Karpas-422 (cell line): ENCODE results near the gene CDC6. TPM values are rescaled to one million over a fixed set of nuclear protein-coding genes. Genes with fewer than 3 reads are reported as not detected.

Experiments
- DNase-seq: peaks from one replicate; pipeline ENCODE4 v3.0.0-alpha.2; 2015
- H2AFZ ChIP-seq: fragments of 200-600 bp; sonication (generic); 2 replicates; pipeline ENCODE4 v1.6.1; 2014; ENCODE audit warnings: antibody characterized with exemption, low read length, mixed read lengths
- H3K27ac ChIP-seq: fragments of 200-600 bp; sonication (generic); 2 replicates; pipeline ENCODE4 v1.5.1; 2014; ENCODE audit warnings: mild to moderate bottlenecking, low read length, moderate library complexity
- H3K27me3 ChIP-seq: fragments of 200-600 bp; sonication (generic); 2 replicates; pipeline ENCODE4 v1.6.1; 2014; ENCODE audit warnings: low read length, mixed read lengths
- H3K36me3 ChIP-seq: fragments of 200-600 bp; sonication (generic); 2 replicates; pipeline ENCODE4 v1.6.1; 2014; ENCODE audit warnings: low read length, mixed read lengths; ENCODE audit not compliant: insufficient read depth
- H3K4me1 ChIP-seq: fragments of 200-600 bp; sonication (generic); 2 replicates; pipeline ENCODE4 v1.6.1; 2014; ENCODE audit warnings: mild to moderate bottlenecking, low read length, mixed read lengths
- H3K4me2 ChIP-seq: fragments of 200-600 bp; sonication (generic); 2 replicates; pipeline ENCODE4 v1.6.1; 2014; ENCODE audit warnings: low read length, low read depth, mild to moderate bottlenecking; ENCODE audit not compliant: poor library complexity, severe bottlenecking
- H3K4me3 ChIP-seq: fragments of 200-600 bp; sonication (generic); 2 replicates; pipeline ENCODE4 v1.5.1; 2014; ENCODE audit warnings: mild to moderate bottlenecking, antibody characterized with exemption, low read length, mixed read lengths
- H3K79me2 ChIP-seq: fragments of 200-600 bp; sonication (generic); 2 replicates; pipeline ENCODE4 v1.6.1; 2014; ENCODE audit warnings: mild to moderate bottlenecking, low read length, mixed read lengths
- H3K9ac ChIP-seq: fragments of 200-600 bp; sonication (generic); 2 replicates; pipeline ENCODE4 v1.6.0; 2014; ENCODE audit warnings: low read length
- H3K9me2 ChIP-seq: fragments of 200-600 bp; sonication (generic), shearing (Covaris generic); replicated peaks from 2 replicates; pipeline ENCODE4 v1.6.0; 2014; ENCODE audit warnings: mild to moderate bottlenecking, low read length, moderate library complexity; ENCODE audit not compliant: insufficient read depth
- H3K9me3 ChIP-seq: fragments of 300-700, 200-600 bp; sonication (generic); 2 replicates; pipeline ENCODE4 v1.6.1; 2014; ENCODE audit warnings: low read length, mixed read lengths
- H4K20me1 ChIP-seq: fragments of 200-600 bp; sonication (generic); 2 replicates; pipeline ENCODE4 v1.6.1; 2014; ENCODE audit warnings: mild to moderate bottlenecking, antibody characterized with exemption, low read length, low read depth; ENCODE audit not compliant: insufficient read depth
- total RNA-seq: library from RNA; depleted of rRNA; stranded (reverse); fragments of >200 nt; shearing (Covaris generic); gene quantifications from 2 replicates; pipeline ENCODE4 v1.2.3, GENCODE V29; 2014; ENCODE audit warnings: low replicate concordance

The CDC6 gene
- total RNA-seq, 1 experiment from 2014 or later, result 16.4 TPM

- Histone ChIP-seq H2AFZ (no peak overlapping the region), H3K4me3 (peak overlapping the region; percentile 92; the same call in 1 of the 2 replicates), H3K4me1 (peaks cover 83% of the 10 kb centered on the region)
Observed at GRCh38 chr17:40319651-40320540, 32.2 kb downstream of the CDC6 start.

GRCh38 chr17:40320756-40321523 is 33.3 kb downstream of the CDC6 start:
- H3K4me2 ChIP-seq, result peak overlapping the region; percentile 83
- no peak overlapping the region for H3K9ac ChIP-seq
- H3K4me3 ChIP-seq, result no peak overlapping the region
- no peak for DNase-seq
- H3K27ac ChIP-seq, result no peak overlapping the region
- no peaks in the 10 kb centered on the region for H3K27me3 ChIP-seq
- H4K20me1 ChIP-seq, result peaks cover 28% of the 10 kb centered on the region; the same call in 1 of the 2 replicates
- no peak overlapping the region for H2AFZ ChIP-seq
- no peaks in the 10 kb centered on the region for H3K9me2 ChIP-seq
- peaks cover 53% of the 10 kb centered on the region for H3K79me2 ChIP-seq
- H3K9me3 ChIP-seq, result no peaks in the 10 kb centered on the region
- H3K36me3 ChIP-seq, result no peaks in the 10 kb centered on the region
- peaks cover 88% of the 10 kb centered on the region for H3K4me1 ChIP-seq

More at GRCh38 chr17:40319651-40320540, 32.2 kb downstream of the CDC6 start:
- Histone ChIP-seq H4K20me1 (peaks cover 28% of the 10 kb centered on the region; the same call in 1 of the 2 replicates), H3K27ac (no peak overlapping the region), H3K27me3 (no peaks in the 10 kb centered on the region), H3K9ac (peak overlapping the region; percentile 89), H3K9me3 (no peaks in the 10 kb centered on the region), H3K79me2 (peaks cover 46% of the 10 kb centered on the region), H3K9me2 (no peaks in the 10 kb centered on the region), H3K4me2 (peak overlapping the region; percentile 99), H3K36me3 (no peaks in the 10 kb centered on the region)
- DNase-seq, result no peak

- H3K9me3 ChIP-seq, result no peaks in the 10 kb centered on the region
- H3K4me1 ChIP-seq, result peaks cover 94% of the 10 kb centered on the region
- 0 out of 2 replicates have a peak overlapping the region, but pooled peaks have one; percentile 97 for H3K27ac ChIP-seq
- H3K36me3 ChIP-seq, result no peaks in the 10 kb centered on the region
- H2AFZ ChIP-seq, result no peak overlapping the region
- H3K4me2 ChIP-seq, result peak overlapping the region; percentile 83
- H3K9ac ChIP-seq, result peak overlapping the region; percentile 74
- DNase-seq, result no peak
- H4K20me1 ChIP-seq, result peaks cover 28% of the 10 kb centered on the region; the same call in 1 of the 2 replicates
- H3K9me2 ChIP-seq, result no peaks in the 10 kb centered on the region
- peaks cover 59% of the 10 kb centered on the region for H3K79me2 ChIP-seq
- H3K27me3 ChIP-seq, result no peaks in the 10 kb centered on the region
- peak overlapping the region; percentile 70; the same call in 1 of the 2 replicates for H3K4me3 ChIP-seq
Observed at GRCh38 chr17:40321524-40321929, 33.8 kb downstream of the CDC6 start.

GRCh38 chr17:40321961-40322357 is 34.3 kb downstream of the CDC6 start:
- no peak for DNase-seq
- H2AFZ ChIP-seq, result no peak overlapping the region
- H3K27ac ChIP-seq, result peak overlapping the region; percentile 97
- peak overlapping the region; percentile 74 for H3K9ac ChIP-seq
- H3K9me2 ChIP-seq, result no peaks in the 10 kb centered on the region
- peaks cover 64% of the 10 kb centered on the region for H3K79me2 ChIP-seq
- H3K9me3 ChIP-seq, result no peaks in the 10 kb centered on the region
- no peaks in the 10 kb centered on the region for H3K36me3 ChIP-seq
- H4K20me1 ChIP-seq, result peaks cover 28% of the 10 kb centered on the region; the same call in 1 of the 2 replicates
- H3K4me2 ChIP-seq, result peak overlapping the region; percentile 83
- peak overlapping the region; percentile 70 for H3K4me3 ChIP-seq
- peaks cover 97% of the 10 kb centered on the region for H3K4me1 ChIP-seq
- H3K27me3 ChIP-seq, result no peaks in the 10 kb centered on the region

- Histone ChIP-seq H3K36me3 (no peaks in the 10 kb centered on the region), H3K4me1 (peaks cover 97% of the 10 kb centered on the region), H4K20me1 (peaks cover 28% of the 10 kb centered on the region; the same call in 1 of the 2 replicates), H3K4me3 (peak overlapping the region; percentile 70), H2AFZ (no peak overlapping the region), H3K9me2 (no peaks in the 10 kb centered on the region), H3K9me3 (no peaks in the 10 kb centered on the region), H3K27me3 (no peaks in the 10 kb centered on the region), H3K27ac (peak overlapping the region; percentile 97), H3K4me2 (peak overlapping the region; percentile 83), H3K9ac (peak overlapping the region; percentile 74), H3K79me2 (peaks cover 70% of the 10 kb centered on the region)
- peak; percentile 94 for DNase-seq
Observed at GRCh38 chr17:40322358-40323315, 35.0 kb downstream of the CDC6 start.

- H3K27ac ChIP-seq, result peak overlapping the region; percentile 97
- peaks cover 100% of the 10 kb centered on the region for H3K4me1 ChIP-seq
- DNase-seq, result no peak
- no peaks in the 10 kb centered on the region for H3K27me3 ChIP-seq
- H3K9me2 ChIP-seq, result no peaks in the 10 kb centered on the region
- no peak overlapping the region for H2AFZ ChIP-seq
- peak overlapping the region; percentile 83 for H3K4me2 ChIP-seq
- H4K20me1 ChIP-seq, result peaks cover 28% of the 10 kb centered on the region; the same call in 1 of the 2 replicates
- peak overlapping the region; percentile 70; the same call in 1 of the 2 replicates for H3K4me3 ChIP-seq
- H3K79me2 ChIP-seq, result peaks cover 79% of the 10 kb centered on the region
- peak overlapping the region; percentile 74 for H3K9ac ChIP-seq
- no peaks in the 10 kb centered on the region for H3K36me3 ChIP-seq
- H3K9me3 ChIP-seq, result no peaks in the 10 kb centered on the region
Observed at GRCh38 chr17:40323391-40324381, 36.0 kb downstream of the CDC6 start.
